Measurements from ENCODE around the gene HPCA. TPM values are rescaled to one million over a fixed set of nuclear protein-coding genes. Genes with fewer than 3 reads are reported as not detected.

HPCA gene
- total and polyA plus RNA-seq, 2 of the 13 experiments (the other 11 are each of a cell fraction or from before 2014, with no cell fraction given) = not detected

- intact Hi-C loops (cut with micrococcal nuclease; ENCODE audit: unreplicated experiment) (no loop called here), in situ Hi-C loops (cut with HindIII; ENCODE audit: extremely low pct_ligation_motif_present, low pct_unique_long_range_greater_than_20kb) (no loop called here)
- Histone ChIP-seq H2AFZ (ENCODE audit: low read length) (no peak overlapping the region), H3K4me2 (ENCODE audit: low read depth, low read length) (no peak overlapping the region), H3K9ac (ENCODE audit: insufficient read depth, low read depth, low read length) (no peak overlapping the region), H3K27me3 (ENCODE audit: control insufficient read depth in 1 of 2, insufficient read depth in 2 of 2, low read length in 2 of 2) (peaks cover 0 to 19% of the 10 kb centered on the region in 2 experiments; a peak in 3 of 5 replicates), H3K79me2 (ENCODE audit: insufficient read depth, low read length) (no peaks in the 10 kb centered on the region), H3K4me3 (replicated peaks in 1 of 3; ENCODE audit: insufficient read depth in 1 of 3, low read depth in 2 of 3, low read length in 3 of 3) (no peak overlapping the region), H3K36me3 (replicated peaks in 1 of 2; ENCODE audit: control insufficient read depth in 1 of 2, insufficient read depth in 2 of 2, low read length in 2 of 2) (no peaks in the 10 kb centered on the region), H3K4me1 (ENCODE audit: insufficient read depth, low read length) (peaks cover 21% of the 10 kb centered on the region), H3K9me3 (ENCODE audit: low read length) (no peaks in the 10 kb centered on the region), H3K27ac (ENCODE audit: extremely low read length, insufficient read depth, low read length) (no peak overlapping the region), H4K20me1 (ENCODE audit: insufficient read depth, low read length) (peaks cover 5% of the 10 kb centered on the region)
- FAIRE-seq (no peak), DNase-seq (ENCODE audit: low spot score) (no peak), ATAC-seq (no peak)
- no TSS peak for BruUV-seq (replicated peaks)
- CTCF ChIA-PET (ENCODE audit: low intra/inter-chr PET ratio, low total read pairs) = no interaction called here
- 78% methylated on average over 8 of the region's 9 CpGs for WGBS (ENCODE audit: low lambda C conversion rate)
- TF ChIP-seq CTCF (CRISPR knock-in tag; IDR thresholded peaks at IDR 0.05) = no peak
- no peak for TF ChIP-seq ZMYM2 (CRISPR knock-in tag; IDR thresholded peaks at IDR 0.05)
- no peak for TF ChIP-seq MIER2 (CRISPR knock-in tag; IDR thresholded peaks at IDR 0.05)
- no peak for TF ChIP-seq ZNF333 (CRISPR knock-in tag; IDR thresholded peaks at IDR 0.05; ENCODE audit: borderline replicate concordance)
- TF ChIP-seq ZNF749 (CRISPR knock-in tag; IDR thresholded peaks at IDR 0.05; ENCODE audit: borderline replicate concordance) = no peak
- TF ChIP-seq HINFP (CRISPR knock-in tag; IDR thresholded peaks at IDR 0.05; ENCODE audit: low read depth) = no peak
- no peak for TF ChIP-seq HNF4A (CRISPR knock-in tag; IDR thresholded peaks at IDR 0.05)
- TF ChIP-seq ZNF136 (CRISPR knock-in tag; IDR thresholded peaks at IDR 0.05; ENCODE audit: low read depth) = no peak
- no peak for TF ChIP-seq E2F2 (CRISPR knock-in tag; IDR thresholded peaks at IDR 0.05; ENCODE audit: borderline replicate concordance)
- POLR2A ChIA-PET = no interaction called here
Measured at GRCh38 chr1:32868806-32869455, 17.4 kb upstream of the HPCA start.
